ENCODE data around the gene RAB11FIP3. TPM values are rescaled to one million over a fixed set of nuclear protein-coding genes. Genes with fewer than 3 reads are reported as not detected.

The RAB11FIP3 gene
- total and polyA plus RNA-seq, 9 of the 15 experiments (the other 6 are each of a cell fraction or from before 2014, with no cell fraction given) = 0.46 to 13.1 (median 4.3) TPM

DNA sequence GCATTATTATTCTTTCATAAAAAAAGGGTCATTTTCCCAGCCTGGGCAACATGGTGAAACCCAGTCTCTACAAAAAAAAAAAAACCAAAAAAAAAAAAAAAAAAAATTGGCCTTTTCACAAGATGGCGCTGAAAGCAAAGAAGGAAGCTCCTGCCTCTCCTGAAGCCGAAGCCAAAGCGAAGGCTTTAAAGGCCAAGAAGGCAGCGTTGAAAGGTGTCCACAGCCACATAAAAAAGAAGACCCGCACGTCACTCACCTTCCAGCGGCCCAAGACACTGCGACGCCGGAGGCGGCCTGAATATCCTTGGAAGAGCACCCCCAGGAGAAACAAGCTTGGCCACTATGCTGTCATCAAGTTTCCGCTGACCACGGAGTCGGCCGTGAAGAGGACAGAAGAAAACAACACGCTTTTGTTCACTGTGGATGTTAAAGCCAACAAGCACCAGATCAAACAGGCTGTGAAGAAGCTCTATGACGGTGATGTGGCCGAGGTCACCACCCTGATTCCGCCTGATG is 38.8 kb upstream of the RAB11FIP3 start (continued):
- TF ChIP-seq E2F3 (CRISPR knock-in tag; IDR thresholded peaks at IDR 0.05) = no peak
- no peak for TF ChIP-seq HNRNPUL1 (IDR thresholded peaks at IDR 0.05; ENCODE audit: low read length)
- TF ChIP-seq BRD9 (IDR thresholded peaks at IDR 0.05; ENCODE audit: low read depth, partially characterized antibody) = peak; percentile 23
- no peak for TF ChIP-seq ZNF780A (CRISPR knock-in tag; IDR thresholded peaks at IDR 0.05)
- TF ChIP-seq, protein P1, sequence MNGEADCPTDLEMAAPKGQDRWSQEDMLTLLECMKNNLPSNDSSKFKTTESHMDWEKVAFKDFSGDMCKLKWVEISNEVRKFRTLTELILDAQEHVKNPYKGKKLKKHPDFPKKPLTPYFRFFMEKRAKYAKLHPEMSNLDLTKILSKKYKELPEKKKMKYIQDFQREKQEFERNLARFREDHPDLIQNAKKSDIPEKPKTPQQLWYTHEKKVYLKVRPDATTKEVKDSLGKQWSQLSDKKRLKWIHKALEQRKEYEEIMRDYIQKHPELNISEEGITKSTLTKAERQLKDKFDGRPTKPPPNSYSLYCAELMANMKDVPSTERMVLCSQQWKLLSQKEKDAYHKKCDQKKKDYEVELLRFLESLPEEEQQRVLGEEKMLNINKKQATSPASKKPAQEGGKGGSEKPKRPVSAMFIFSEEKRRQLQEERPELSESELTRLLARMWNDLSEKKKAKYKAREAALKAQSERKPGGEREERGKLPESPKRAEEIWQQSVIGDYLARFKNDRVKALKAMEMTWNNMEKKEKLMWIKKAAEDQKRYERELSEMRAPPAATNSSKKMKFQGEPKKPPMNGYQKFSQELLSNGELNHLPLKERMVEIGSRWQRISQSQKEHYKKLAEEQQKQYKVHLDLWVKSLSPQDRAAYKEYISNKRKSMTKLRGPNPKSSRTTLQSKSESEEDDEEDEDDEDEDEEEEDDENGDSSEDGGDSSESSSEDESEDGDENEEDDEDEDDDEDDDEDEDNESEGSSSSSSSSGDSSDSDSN (IDR thresholded peaks at IDR 0.05; ENCODE audit: borderline replicate concordance in 1 of 2, low read depth in 2 of 2, low read length in 2 of 2) = no peak
- no peak for TF ChIP-seq ETS2 (tag; IDR thresholded peaks at IDR 0.05; ENCODE audit: borderline replicate concordance, poor library complexity, severe bottlenecking)
- TF ChIP-seq HNRNPK (IDR thresholded peaks at IDR 0.05; ENCODE audit: low read depth, low read length, poor library complexity, severe bottlenecking) = no peak
- TF ChIP-seq, protein P2, sequence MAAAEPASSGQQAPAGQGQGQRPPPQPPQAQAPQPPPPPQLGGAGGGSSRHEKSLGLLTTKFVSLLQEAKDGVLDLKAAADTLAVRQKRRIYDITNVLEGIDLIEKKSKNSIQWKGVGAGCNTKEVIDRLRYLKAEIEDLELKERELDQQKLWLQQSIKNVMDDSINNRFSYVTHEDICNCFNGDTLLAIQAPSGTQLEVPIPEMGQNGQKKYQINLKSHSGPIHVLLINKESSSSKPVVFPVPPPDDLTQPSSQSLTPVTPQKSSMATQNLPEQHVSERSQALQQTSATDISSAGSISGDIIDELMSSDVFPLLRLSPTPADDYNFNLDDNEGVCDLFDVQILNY (CRISPR knock-in tag; IDR thresholded peaks at IDR 0.05) = no peak
- 0 out of 2 replicates have a peak, but pooled peaks have one; percentile 71 for TF ChIP-seq MBD1 (CRISPR knock-in tag; IDR thresholded peaks at IDR 0.05)

All from K562 (cell line).